C4-2B (cell line): ENCODE measurements around the gene RABL2A.
"Not testable (repeated sequence)": the region's sequence is repeated elsewhere in the genome, so short reads cannot be mapped to it uniquely, and the experiment has no call there.

Experiments
- ZFX ChIP-seq: fragments of 450-650 bp; IDR thresholded peaks from 2 replicates; pipeline ENCODE4 v1.6.1; 2017
- TF ChIP-seq, protein P1 (sequence below): fragments of 450-650 bp; conservative IDR thresholded peaks from 2 replicates; pipeline ENCODE4 v1.5.1; 2017; ENCODE audit warnings: mild to moderate bottlenecking

DNA sequence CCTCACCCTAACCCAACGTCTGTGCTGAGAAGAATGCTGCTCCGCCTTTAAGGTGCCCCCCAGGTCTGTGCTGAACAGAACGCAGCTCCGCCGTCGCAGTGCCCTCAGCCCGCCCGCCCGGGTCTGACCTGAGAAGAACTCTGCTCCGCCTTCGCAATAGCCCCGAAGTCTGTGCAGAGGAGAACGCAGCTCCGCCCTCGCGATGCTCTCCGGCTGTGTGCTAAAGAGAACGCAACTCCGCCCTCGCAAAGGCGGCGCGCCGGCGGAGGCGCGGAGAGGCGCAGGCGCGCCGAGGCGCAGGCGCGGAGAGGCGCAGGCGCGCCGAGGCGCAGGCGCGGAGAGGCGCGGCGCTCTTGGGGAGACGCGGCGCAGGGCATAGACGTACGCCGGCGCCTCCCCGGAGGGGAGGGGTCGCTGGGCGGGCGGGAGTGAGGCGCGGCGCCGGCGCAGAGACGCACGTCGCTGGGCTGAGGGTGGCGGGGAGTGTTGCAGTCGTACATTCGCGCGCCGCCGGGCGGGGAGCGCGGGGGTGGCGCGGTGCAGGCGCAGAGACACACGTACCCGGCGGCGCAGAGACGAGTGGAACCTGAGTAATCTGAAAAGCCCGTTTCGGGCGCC, 23.5 kb upstream of the RABL2A start:
- TF ChIP-seq, protein P1, sequence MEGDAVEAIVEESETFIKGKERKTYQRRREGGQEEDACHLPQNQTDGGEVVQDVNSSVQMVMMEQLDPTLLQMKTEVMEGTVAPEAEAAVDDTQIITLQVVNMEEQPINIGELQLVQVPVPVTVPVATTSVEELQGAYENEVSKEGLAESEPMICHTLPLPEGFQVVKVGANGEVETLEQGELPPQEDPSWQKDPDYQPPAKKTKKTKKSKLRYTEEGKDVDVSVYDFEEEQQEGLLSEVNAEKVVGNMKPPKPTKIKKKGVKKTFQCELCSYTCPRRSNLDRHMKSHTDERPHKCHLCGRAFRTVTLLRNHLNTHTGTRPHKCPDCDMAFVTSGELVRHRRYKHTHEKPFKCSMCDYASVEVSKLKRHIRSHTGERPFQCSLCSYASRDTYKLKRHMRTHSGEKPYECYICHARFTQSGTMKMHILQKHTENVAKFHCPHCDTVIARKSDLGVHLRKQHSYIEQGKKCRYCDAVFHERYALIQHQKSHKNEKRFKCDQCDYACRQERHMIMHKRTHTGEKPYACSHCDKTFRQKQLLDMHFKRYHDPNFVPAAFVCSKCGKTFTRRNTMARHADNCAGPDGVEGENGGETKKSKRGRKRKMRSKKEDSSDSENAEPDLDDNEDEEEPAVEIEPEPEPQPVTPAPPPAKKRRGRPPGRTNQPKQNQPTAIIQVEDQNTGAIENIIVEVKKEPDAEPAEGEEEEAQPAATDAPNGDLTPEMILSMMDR = not testable (repeated sequence)
- not testable (repeated sequence) for TF ChIP-seq ZFX
